PC-9 (cell line): ENCODE measurements around the gene CAVIN1. TPM values are rescaled to one million over a fixed set of nuclear protein-coding genes. Genes with fewer than 3 reads are reported as not detected.

Experiments
- BruUV-seq: library from RNA; stranded (reverse); fragments of 400-500 nt; replicated peaks from 2 replicates; lab custom pipeline; 2021; lab: Mats Ljungman, UMichigan
- CTCF ChIA-PET: fragments of 300-600 bp; sonication (Branson Sonifier 250); formaldehyde crosslinking; loops from one replicate; lab custom pipeline; 2022; ENCODE audit warnings: antibody characterized with exemption; lab: Charles Lee
- POLR2A ChIA-PET: fragments of 300-600 bp; sonication (Branson Sonifier 250); formaldehyde crosslinking; loops from one replicate; lab custom pipeline; 2022; ENCODE audit warnings: antibody characterized with exemption; ENCODE audit not compliant: unreplicated experiment; lab: Charles Lee
- DNase-seq, 2 experiments: peaks; one replicate each; pipeline versions ENCODE4 v3.0.0 to v3.0.0-alpha.2; 2015 to 2022; ENCODE audit warnings: mixed read lengths in 1 of 2
- H2AFZ ChIP-seq: fragments of 200-600 bp; sonication (generic); 2 replicates; pipeline ENCODE4 v1.8.1; 2017; ENCODE audit warnings: antibody characterized with exemption
- H3F3A ChIP-seq: fragments of 200-600 bp; sonication (generic); 2 replicates; pipeline ENCODE4 v1.8.1; 2017; ENCODE audit warnings: antibody characterized with exemption, mild to moderate bottlenecking, low read depth; ENCODE audit not compliant: insufficient read depth
- H3K27ac ChIP-seq: fragments of 200-600 bp; sonication (generic); 2 replicates; pipeline ENCODE4 v1.6.1; 2016; ENCODE audit warnings: mixed run types
- H3K27me3 ChIP-seq: fragments of 200-600 bp; sonication (generic); 2 replicates; pipeline ENCODE4 v1.6.1; 2016; ENCODE audit warnings: low read depth, mixed run types; ENCODE audit not compliant: insufficient read depth
- H3K36me3 ChIP-seq: fragments of 200-600 bp; sonication (generic); 2 replicates; pipeline ENCODE4 v1.6.1; 2016; ENCODE audit warnings: low read depth, mixed run types
- H3K4me1 ChIP-seq: fragments of 200-600 bp; sonication (generic); replicated peaks from 2 replicates; pipeline ENCODE4 v1.6.1; 2016; ENCODE audit warnings: mixed run types; ENCODE audit not compliant: insufficient read depth
- H3K4me2 ChIP-seq: fragments of 200-600 bp; sonication (generic); 2 replicates; pipeline ENCODE4 v1.6.1; 2017; ENCODE audit warnings: mixed run types
- H3K4me3 ChIP-seq: fragments of 200-600 bp; sonication (generic); 2 replicates; pipeline ENCODE4 v1.6.1; 2016; ENCODE audit warnings: mixed run types
- H3K79me2 ChIP-seq: fragments of 200-600 bp; sonication (generic); 2 replicates; pipeline ENCODE4 v1.6.1; 2017; ENCODE audit warnings: low read depth, mixed run types
- H3K9me2 ChIP-seq: fragments of 200-600 bp; sonication (generic); 2 replicates; pipeline ENCODE4 v1.8.1; 2017; ENCODE audit warnings: mild to moderate bottlenecking; ENCODE audit not compliant: insufficient read depth
- H3K9me3 ChIP-seq: fragments of 200-600 bp; sonication (generic); 2 replicates; pipeline ENCODE4 v1.8.1; 2016; ENCODE audit warnings: low read depth; ENCODE audit not compliant: insufficient read depth
- H4K20me1 ChIP-seq: fragments of 200-600 bp; sonication (generic); 2 replicates; pipeline ENCODE4 v1.8.1; 2017; ENCODE audit not compliant: insufficient read depth
- CTCF ChIP-seq: fragments of 200-600 bp; sonication (generic); conservative IDR thresholded peaks from 2 replicates; pipeline ENCODE4 v1.6.1; 2017; ENCODE audit warnings: mixed run types, antibody characterized with exemption, mild to moderate bottlenecking, moderate library complexity
- EZH2 ChIP-seq: fragments of 200-600 bp; sonication (generic); IDR thresholded peaks from 2 replicates; pipeline ENCODE4 v1.8.0; 2017; ENCODE audit warnings: antibody characterized with exemption, low read depth
- intact Hi-C: fragments of 100-400 bp; cut with micrococcal nuclease; formaldehyde crosslinking; loops from one replicate; pipeline ENCODE4 v1.10.0; 2022; ENCODE audit not compliant: unreplicated experiment
- total RNA-seq: library from RNA; stranded (reverse); gene quantifications from 2 replicates; pipeline ENCODE4 v1.2.3, GENCODE V29; 2021

CAVIN1 gene
- total RNA-seq, 1 experiment from 2014 or later, result 170 TPM

GRCh38 chr17:42424991-42425610 is 2.0 kb upstream of the CAVIN1 start:
- H4K20me1 ChIP-seq, result no peaks in the 10 kb centered on the region; the same call in 1 of the 2 replicates
- DNase-seq, result no peak
- intact Hi-C loops, result loop anchor here (5.0 kb wide), 1 partner anchor 252 kb away; the partner anchor contains the start of gene PLEKHH3
- H3K27me3 ChIP-seq, result no peaks in the 10 kb centered on the region
- H3K9me3 ChIP-seq, result no peaks in the 10 kb centered on the region
- no TSS peak for BruUV-seq
- H3K79me2 ChIP-seq, result peaks cover 21% of the 10 kb centered on the region
- no peak for TF ChIP-seq EZH2
- no peak for TF ChIP-seq CTCF
- peaks cover 36% of the 10 kb centered on the region for H3K4me1 ChIP-seq
- H2AFZ ChIP-seq, result no peak overlapping the region
- no peak overlapping the region for H3K27ac ChIP-seq
- H3F3A ChIP-seq, result peaks cover 37% of the 10 kb centered on the region
- no peak overlapping the region for H3K4me3 ChIP-seq
- H3K9me2 ChIP-seq, result no peaks in the 10 kb centered on the region
- no peaks in the 10 kb centered on the region for H3K36me3 ChIP-seq
- no peak overlapping the region for H3K4me2 ChIP-seq
- ChIA-PET POLR2A (interaction anchor here (0.6 kb wide), 1 partner anchor 94 kb away, joined by 4 read pairs; no protein-coding TSS in a partner anchor), CTCF (no interaction called here)

DNA sequence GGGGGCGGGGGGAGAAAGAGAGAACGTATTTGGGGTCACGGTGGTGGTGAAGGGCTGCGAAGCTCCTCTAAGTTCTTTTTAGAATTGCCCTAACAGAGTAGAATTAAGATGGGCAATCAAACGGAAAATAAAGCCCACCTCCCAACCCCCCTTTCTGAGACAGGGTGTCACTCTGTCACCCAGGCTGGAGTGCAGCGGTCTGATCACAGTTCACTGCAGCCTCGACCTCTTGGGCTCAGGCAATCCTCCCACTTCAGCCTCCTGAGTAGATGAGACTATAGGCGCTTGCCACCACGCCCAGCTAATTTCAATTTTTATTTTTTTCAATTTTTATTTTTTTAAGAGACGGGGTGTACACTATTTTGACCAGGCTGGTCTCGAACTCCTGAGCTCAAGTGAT is 710 bp upstream of the CAVIN1 start:
- POLR2A ChIA-PET, result interaction anchor here (0.6 to 1.6 kb wide), 15 partner anchors 9 to 1317 kb away, joined by 3 to 23 read pairs (median 5); partner anchors contain the start of gene STAT3
- H3K4me2 ChIP-seq, result peak overlapping the region; percentile 90
- DNase-seq, result no peak
- H3K79me2 ChIP-seq, result peaks cover 31% of the 10 kb centered on the region
- 0 out of 2 replicates have a peak overlapping the region, but pooled peaks have one; percentile 95 for H2AFZ ChIP-seq
- H3K4me1 ChIP-seq, result peaks cover 46% of the 10 kb centered on the region
- peak overlapping the region; percentile 76 for H3K4me3 ChIP-seq
- H3K27me3 ChIP-seq, result no peaks in the 10 kb centered on the region
- no peaks in the 10 kb centered on the region for H3K9me2 ChIP-seq
- BruUV-seq, result TSS peak; percentile 65
- no peaks in the 10 kb centered on the region for H3K9me3 ChIP-seq
- intact Hi-C loops, result loop anchor here (1.0 to 5.0 kb wide), 3 partner anchors 35 to 254 kb away; partner anchors contain the start of genes PLEKHH3 and STAT3
- H3F3A ChIP-seq, result peaks cover 47% of the 10 kb centered on the region
- no peaks in the 10 kb centered on the region; the same call in 1 of the 2 replicates for H4K20me1 ChIP-seq
- no peaks in the 10 kb centered on the region for H3K36me3 ChIP-seq
- 0 out of 2 replicates have a peak overlapping the region, but pooled peaks have one; percentile 12 for H3K27ac ChIP-seq
- TF ChIP-seq CTCF (no peak), EZH2 (no peak)
- CTCF ChIA-PET, result interaction anchor here (0.6 to 1.2 kb wide), 3 partner anchors 35 to 460 kb away, joined by 3 to 5 read pairs (median 3); partner anchors contain the start of gene STAT3

DNA sequence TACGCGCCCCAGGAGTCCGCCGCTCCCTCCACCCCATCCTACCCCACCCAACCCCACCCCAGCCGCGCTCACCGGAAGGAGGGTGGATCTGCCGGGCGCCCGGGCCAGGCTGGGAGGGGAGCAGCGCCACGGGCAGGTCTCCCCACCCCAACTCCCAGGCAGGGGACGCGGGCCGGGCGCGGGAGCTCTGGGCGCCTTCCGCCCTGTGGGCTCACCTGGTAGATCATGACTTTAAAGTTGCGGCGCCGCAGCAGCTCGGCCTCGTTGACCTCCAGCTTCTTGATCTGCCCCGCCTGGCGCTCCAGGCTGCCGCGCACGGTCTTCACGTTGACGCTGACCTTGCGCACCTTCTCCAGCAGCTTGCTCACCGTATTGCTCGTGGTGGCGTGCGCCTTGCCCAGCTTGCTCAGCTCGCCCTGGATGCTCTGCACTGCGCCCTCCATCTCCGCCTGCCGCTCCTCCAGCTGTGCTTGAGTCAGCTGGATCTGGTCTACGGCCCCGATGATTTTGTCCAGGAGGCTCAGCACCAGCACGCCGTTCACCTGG is 571 bp downstream of the CAVIN1 start:
- no peaks in the 10 kb centered on the region; the same call in 1 of the 2 replicates for H4K20me1 ChIP-seq
- ChIA-PET CTCF (interaction anchor here (0.9 to 1.2 kb wide), 4 partner anchors 12 to 34 kb away, joined by 3 to 8 read pairs (median 4); partner anchors contain the start of gene STAT3), POLR2A (interaction anchor here (0.5 to 1.6 kb wide), 9 partner anchors 13 to 561 kb away, joined by 3 to 23 read pairs (median 6); partner anchors contain the start of gene STAT3)
- H3K9me3 ChIP-seq, result no peaks in the 10 kb centered on the region
- H3K36me3 ChIP-seq, result no peaks in the 10 kb centered on the region
- H3K79me2 ChIP-seq, result peaks cover 44% of the 10 kb centered on the region
- peak; percentile 36 to 56 for DNase-seq
- no peaks in the 10 kb centered on the region for H3K27me3 ChIP-seq
- peak overlapping the region; percentile 76 for H3K4me3 ChIP-seq
- TSS peak; percentile 65 for BruUV-seq
- H3K9me2 ChIP-seq, result no peaks in the 10 kb centered on the region
- no peak overlapping the region for H3K27ac ChIP-seq
- H2AFZ ChIP-seq, result peak overlapping the region; percentile 95
- peaks cover 37% of the 10 kb centered on the region for H3F3A ChIP-seq
- peak overlapping the region; percentile 90 for H3K4me2 ChIP-seq
- TF ChIP-seq CTCF (no peak), EZH2 (no peak)
- peaks cover 37% of the 10 kb centered on the region for H3K4me1 ChIP-seq
- intact Hi-C loops, result loop anchor here (2.0 to 5.0 kb wide), 2 partner anchors 34 to 255 kb away; partner anchors contain the start of genes PLEKHH3 and STAT3
